ENCODE measurements around the gene MYO5A. TPM values are rescaled to one million over a fixed set of nuclear protein-coding genes. Genes with fewer than 3 reads are reported as not detected.
"Not testable (repeated sequence)": the region's sequence is repeated elsewhere in the genome, so short reads cannot be mapped to it uniquely, and the experiment has no call there.

MYO5A gene
- total RNA-seq, 1 donor from 2014 or later = 41.0 TPM

DNA sequence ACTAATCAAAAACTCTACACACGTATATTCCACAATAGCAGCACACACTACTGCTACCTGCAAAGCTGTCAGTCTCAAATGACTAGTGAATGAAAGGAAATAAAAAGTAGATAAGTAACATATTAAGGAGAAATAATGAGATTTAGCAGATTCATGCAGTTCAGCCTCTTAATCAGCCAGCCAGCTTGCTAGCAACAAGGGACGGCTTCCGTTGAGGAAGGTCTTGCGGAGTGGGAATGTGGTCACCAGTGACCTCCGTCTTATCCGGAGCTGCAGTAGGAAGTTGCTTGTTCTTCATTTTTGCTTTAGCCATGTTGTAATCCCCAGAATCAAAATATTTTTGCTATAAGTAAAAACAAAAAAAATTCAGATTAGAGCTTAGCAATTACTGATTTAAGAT is 23.1 kb upstream of the MYO5A start:
- H3K4me1 Mint-ChIP-seq (ENCODE audit: low read depth) = peaks cover 8% of the 10 kb centered on the region
- no peak for DNase-seq (ENCODE audit: low spot score)
- no peak overlapping the region for H3K27ac Mint-ChIP-seq (ENCODE audit: unreplicated experiment)
- TF ChIP-seq, protein P1, sequence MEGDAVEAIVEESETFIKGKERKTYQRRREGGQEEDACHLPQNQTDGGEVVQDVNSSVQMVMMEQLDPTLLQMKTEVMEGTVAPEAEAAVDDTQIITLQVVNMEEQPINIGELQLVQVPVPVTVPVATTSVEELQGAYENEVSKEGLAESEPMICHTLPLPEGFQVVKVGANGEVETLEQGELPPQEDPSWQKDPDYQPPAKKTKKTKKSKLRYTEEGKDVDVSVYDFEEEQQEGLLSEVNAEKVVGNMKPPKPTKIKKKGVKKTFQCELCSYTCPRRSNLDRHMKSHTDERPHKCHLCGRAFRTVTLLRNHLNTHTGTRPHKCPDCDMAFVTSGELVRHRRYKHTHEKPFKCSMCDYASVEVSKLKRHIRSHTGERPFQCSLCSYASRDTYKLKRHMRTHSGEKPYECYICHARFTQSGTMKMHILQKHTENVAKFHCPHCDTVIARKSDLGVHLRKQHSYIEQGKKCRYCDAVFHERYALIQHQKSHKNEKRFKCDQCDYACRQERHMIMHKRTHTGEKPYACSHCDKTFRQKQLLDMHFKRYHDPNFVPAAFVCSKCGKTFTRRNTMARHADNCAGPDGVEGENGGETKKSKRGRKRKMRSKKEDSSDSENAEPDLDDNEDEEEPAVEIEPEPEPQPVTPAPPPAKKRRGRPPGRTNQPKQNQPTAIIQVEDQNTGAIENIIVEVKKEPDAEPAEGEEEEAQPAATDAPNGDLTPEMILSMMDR (IDR thresholded peaks at IDR 0.05) = no peak
- H3K4me3 Mint-ChIP-seq (ENCODE audit: unreplicated experiment) = no peak overlapping the region
- H3K27me3 Mint-ChIP-seq (ENCODE audit: low read depth) = no peaks in the 10 kb centered on the region
- H3K9me3 Mint-ChIP-seq (ENCODE audit: low read depth) = no peaks in the 10 kb centered on the region
- H3K36me3 Mint-ChIP-seq (ENCODE audit: low read depth) = peaks cover 29% of the 10 kb centered on the region

DNA sequence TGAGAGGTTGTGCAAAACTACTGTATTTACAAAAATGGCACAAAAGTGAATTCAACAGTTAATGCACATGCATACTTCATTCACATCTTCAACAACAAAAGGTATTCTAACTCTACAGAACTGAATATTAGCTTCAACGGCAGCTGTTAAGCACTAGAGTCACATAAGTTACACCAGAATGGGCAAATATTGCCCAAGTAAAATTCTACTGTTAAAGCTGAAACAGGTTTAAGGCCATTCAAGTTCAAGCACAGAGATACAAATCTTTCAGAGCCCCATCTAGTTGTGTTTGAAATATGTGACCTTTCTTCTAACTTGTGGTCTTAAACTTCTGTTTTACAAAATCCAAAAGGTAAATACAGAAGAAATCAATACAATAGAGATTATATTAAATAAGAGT is 22.5 kb upstream of the MYO5A start:
- H3K27ac Mint-ChIP-seq (ENCODE audit: unreplicated experiment); DNase-seq (ENCODE audit: low spot score); H3K9me3 Mint-ChIP-seq (ENCODE audit: low read depth); H3K27me3 Mint-ChIP-seq (ENCODE audit: low read depth); H3K4me1 Mint-ChIP-seq (ENCODE audit: low read depth); H3K4me3 Mint-ChIP-seq (ENCODE audit: unreplicated experiment): not testable (repeated sequence)
- H3K36me3 Mint-ChIP-seq (ENCODE audit: low read depth) = peaks cover 33% of the 10 kb centered on the region

DNA sequence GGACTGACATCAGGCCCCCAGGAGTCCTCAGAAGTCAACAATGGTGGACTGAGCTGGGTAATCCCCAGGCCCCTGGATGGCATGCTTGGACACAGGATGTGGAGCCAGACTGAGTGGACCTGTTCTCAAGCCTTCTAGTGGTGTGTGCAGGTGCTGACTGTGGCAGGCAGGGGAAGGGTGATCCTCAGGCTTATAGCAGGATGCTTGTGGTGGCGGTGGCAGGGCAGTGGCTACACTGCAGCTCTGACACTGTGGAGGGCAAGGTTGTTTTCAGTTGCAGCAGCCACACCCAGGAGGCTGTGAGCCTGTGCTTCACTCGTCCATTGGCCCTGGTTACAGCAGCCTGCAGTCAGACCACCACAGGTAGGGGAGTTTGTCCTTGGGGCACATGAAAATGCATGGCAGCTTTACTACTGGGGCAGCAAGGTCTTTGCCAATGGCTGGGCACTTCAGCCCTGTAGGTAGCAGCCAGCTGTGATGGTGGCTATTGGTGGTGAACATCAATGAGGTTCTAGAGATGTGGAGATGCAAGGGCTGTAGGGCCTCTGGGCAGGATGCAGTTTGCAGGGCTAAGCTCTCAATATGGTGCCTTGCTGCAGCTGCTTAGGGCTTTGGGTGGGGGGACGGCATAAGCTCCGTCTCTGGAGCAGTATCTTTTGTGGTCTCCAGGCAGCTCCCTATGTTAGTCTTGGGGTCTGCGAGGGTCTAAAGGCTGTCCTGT is 17.5 kb upstream of the MYO5A start:
- TF ChIP-seq, protein P1 (IDR thresholded peaks at IDR 0.05) = no peak
- H3K36me3 Mint-ChIP-seq (ENCODE audit: low read depth) = peaks cover 32% of the 10 kb centered on the region
- H3K9me3 Mint-ChIP-seq (ENCODE audit: low read depth) = no peaks in the 10 kb centered on the region
- no peak for DNase-seq (ENCODE audit: low spot score)
- H3K4me1 Mint-ChIP-seq (ENCODE audit: low read depth) = no peaks in the 10 kb centered on the region
- H3K27me3 Mint-ChIP-seq (ENCODE audit: low read depth) = no peaks in the 10 kb centered on the region
- H3K27ac Mint-ChIP-seq (ENCODE audit: unreplicated experiment) = no peak overlapping the region
- no peak overlapping the region for H3K4me3 Mint-ChIP-seq (ENCODE audit: unreplicated experiment)

DNA sequence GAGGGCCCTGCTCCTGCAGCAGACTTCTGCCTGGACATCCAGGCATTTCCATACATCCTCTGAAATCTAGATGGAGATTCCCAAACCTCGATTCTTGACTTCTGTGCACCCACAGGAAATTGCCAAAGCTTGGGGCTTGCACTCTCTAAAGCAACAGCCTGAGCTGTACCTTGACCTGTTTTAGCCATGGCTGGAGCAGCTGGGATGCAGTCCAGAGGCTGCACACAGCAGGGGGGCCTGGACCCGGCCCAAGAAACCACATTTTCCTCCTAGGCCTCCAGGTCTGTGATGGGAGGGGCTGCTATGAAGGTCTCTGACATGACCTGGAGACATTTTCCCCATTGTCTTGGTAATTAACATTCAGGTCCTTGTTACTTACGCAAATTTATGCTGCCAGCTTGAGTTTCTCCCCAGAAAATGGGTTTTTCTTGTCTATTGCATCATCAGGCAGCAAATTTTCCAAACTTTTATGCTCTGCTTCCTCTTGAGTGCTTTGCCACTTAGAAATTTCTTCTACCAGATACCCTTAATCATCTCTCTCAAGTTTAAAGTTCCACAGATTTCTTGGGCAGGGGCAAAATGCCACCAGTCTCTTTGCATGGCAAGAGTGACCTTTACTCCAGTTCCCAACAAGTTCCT is 11.8 kb upstream of the MYO5A start:
- H3K27ac Mint-ChIP-seq (ENCODE audit: unreplicated experiment) = no peak overlapping the region
- no peak overlapping the region for H3K4me3 Mint-ChIP-seq (ENCODE audit: unreplicated experiment)
- no peaks in the 10 kb centered on the region for H3K27me3 Mint-ChIP-seq (ENCODE audit: low read depth)
- TF ChIP-seq, protein P1 (IDR thresholded peaks at IDR 0.05) = no peak
- no peaks in the 10 kb centered on the region for H3K9me3 Mint-ChIP-seq (ENCODE audit: low read depth)
- peaks cover 3% of the 10 kb centered on the region for H3K4me1 Mint-ChIP-seq (ENCODE audit: low read depth)
- DNase-seq (ENCODE audit: low spot score) = no peak
- peaks cover under 1% of the 10 kb centered on the region for H3K36me3 Mint-ChIP-seq (ENCODE audit: low read depth)

DNA sequence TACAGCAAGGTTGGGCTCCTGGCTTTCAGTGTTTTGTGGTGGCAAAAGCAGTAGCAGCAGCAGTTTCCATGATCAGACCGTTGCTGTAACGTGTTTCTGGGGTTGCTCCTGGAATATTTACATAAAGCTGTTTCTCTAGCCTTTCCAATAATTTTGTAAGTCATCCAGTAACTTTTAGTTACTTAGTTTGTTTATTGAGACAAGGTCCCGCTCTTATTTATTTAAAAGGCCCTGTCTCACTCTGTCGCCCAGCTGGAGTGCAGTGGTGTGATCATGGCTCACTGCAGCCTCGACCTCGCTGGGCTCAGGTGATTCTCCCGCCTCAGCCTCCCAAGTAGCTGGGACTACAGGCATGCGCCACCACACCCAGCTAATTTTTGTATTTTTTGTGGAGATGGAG is 8.8 kb upstream of the MYO5A start:
- DNase-seq (ENCODE audit: low spot score) = no peak
- H3K27ac Mint-ChIP-seq (ENCODE audit: unreplicated experiment) = no peak overlapping the region
- TF ChIP-seq, protein P1 (IDR thresholded peaks at IDR 0.05) = no peak
- peaks cover 3% of the 10 kb centered on the region for H3K27me3 Mint-ChIP-seq (ENCODE audit: low read depth)
- H3K4me1 Mint-ChIP-seq (ENCODE audit: low read depth) = peaks cover 3% of the 10 kb centered on the region
- no peaks in the 10 kb centered on the region for H3K9me3 Mint-ChIP-seq (ENCODE audit: low read depth)
- H3K36me3 Mint-ChIP-seq (ENCODE audit: low read depth) = no peaks in the 10 kb centered on the region
- H3K4me3 Mint-ChIP-seq (ENCODE audit: unreplicated experiment) = no peak overlapping the region

DNA sequence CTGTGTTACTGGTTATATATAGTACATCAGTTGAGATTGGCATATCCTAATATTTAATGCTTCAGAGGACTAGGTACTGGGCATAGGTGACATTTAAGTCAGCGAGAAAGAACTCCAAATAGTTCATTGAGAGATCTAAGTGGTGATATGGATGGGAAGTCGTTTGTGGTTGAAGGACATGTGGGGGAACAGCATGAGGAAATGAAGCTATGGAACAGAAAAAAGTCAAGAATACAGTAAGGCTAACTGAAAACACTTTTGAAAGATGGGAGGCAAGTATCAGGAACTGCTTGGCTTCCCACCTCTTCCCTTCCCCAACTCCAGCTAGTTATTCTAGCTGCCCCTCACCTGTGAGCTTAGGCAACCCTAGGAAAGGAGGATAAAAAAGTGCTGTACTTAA is 3.7 kb upstream of the MYO5A start:
- Mint-ChIP-seq H3K36me3 (ENCODE audit: low read depth) (no peaks in the 10 kb centered on the region), H3K27ac (ENCODE audit: unreplicated experiment) (no peak overlapping the region), H3K4me3 (ENCODE audit: unreplicated experiment) (no peak overlapping the region), H3K4me1 (ENCODE audit: low read depth) (peaks cover 16% of the 10 kb centered on the region), H3K9me3 (ENCODE audit: low read depth) (no peaks in the 10 kb centered on the region), H3K27me3 (ENCODE audit: low read depth) (peaks cover 3% of the 10 kb centered on the region)
- TF ChIP-seq, protein P1 (IDR thresholded peaks at IDR 0.05) = no peak
- no peak for DNase-seq (ENCODE audit: low spot score)
